Testis (tissue), 2 donors: ENCODE measurements around the gene NOP9.

Experiments
- CTCF ChIP-seq, 3 experiments: fragments of 450-650 bp in 2 of 3; fragments of 200-600 bp in 1 of 3; sonication (generic) in 1 of 3; IDR thresholded peaks; one replicate each; pipeline ENCODE4 v1.5.1; 2016 to 2019; ENCODE audit warnings: antibody characterized with exemption in 3 of 3, mild to moderate bottlenecking in 2 of 3, moderate library complexity in 1 of 3
- POLR2A ChIP-seq: fragments of 450-650 bp; IDR thresholded peaks from one replicate; pipeline ENCODE4 v1.6.1; 2017; ENCODE audit warnings: antibody characterized with exemption, mild to moderate bottlenecking, moderate library complexity

DNA sequence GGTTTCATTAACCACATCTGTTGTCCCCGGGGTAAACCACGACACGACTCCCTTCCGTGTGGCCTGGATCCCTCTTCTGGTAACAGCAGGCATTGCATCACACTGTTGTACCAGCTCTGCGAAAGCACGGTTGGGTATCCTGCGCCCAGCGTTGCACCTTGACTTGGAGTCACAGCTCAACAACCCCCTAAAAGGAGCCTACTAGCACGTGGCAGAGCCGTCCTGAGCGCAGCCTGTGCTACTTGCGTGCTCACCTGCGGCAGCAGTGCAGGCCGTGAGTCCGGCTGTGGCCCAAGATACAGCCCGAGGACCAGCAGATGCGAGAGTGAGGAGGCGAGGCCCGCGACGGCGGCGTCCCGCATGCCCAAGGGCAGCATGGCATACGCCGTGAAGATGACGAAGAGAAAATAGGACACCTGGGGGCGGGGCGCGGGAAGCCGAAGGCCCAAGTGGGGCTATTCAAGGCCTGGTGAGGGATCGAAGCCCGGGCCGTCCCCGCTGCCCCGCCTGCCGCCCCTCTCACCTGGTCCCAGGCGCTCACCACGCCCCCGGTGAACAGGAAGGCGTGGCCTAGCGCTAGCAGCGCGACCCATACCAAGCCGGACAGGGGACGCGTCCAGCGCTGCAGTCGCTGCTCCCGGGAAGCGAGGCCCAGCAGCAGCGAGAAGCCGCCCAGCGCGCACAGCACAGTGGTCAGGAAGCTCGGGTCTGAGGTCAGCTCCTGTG lies 32.8 kb downstream of the NOP9 start:
- TF ChIP-seq CTCF (IDR thresholded peaks at IDR 0.05) (peak; percentile 49 to 78 (median 72)), POLR2A (no peak)
